Stimulated activated CD4-positive, alpha-beta T cell treated with anti-CD3 and anti-CD28 coated beads, Interleukin-12 subunit alpha, Interleukin-12 subunit beta, amount 100 ng/mL, for 24 hours (primary cell): ENCODE data around the gene MYBPC2.
"Not testable (repeated sequence)": the region's sequence is repeated elsewhere in the genome, so short reads cannot be mapped to it uniquely, and the experiment has no call there.

Experiments used
- DNase-seq, 2 experiments: peaks; one replicate each; pipeline ENCODE4 v3.0.0-alpha.2; 2020; ENCODE audit warnings: low read depth in 2 of 2

The MYBPC2 gene

GRCh38 chr19:50432221-50433028 is at the start of gene MYBPC2:
TSS of gene MYBPC2 (plus strand) at chr19:50432892. CDS start at chr19:50432954, 62 bp downstream.
- no peak for DNase-seq

GRCh38 chr19:50383001-50383851 is 49.5 kb upstream of the MYBPC2 start:
- no peak for DNase-seq

- peak; percentile 97 to 99 for DNase-seq
These were observed 48.6 kb upstream of the MYBPC2 start, which contains the start of gene POLD1 for GRCh38 chr19:50383852-50384684. TSS of gene POLD1 (plus strand) at chr19:50384347. CDS start at chr19:50398852, 14,505 bp downstream.

- no peak for DNase-seq
These were observed 47.8 kb upstream of the MYBPC2 start for GRCh38 chr19:50384685-50385535.

- no peak for DNase-seq
These were observed 45.4 kb upstream of the MYBPC2 start for GRCh38 chr19:50387176-50387867.

GRCh38 chr19:50387868-50388245 is 44.8 kb upstream of the MYBPC2 start:
- DNase-seq, result no peak

GRCh38 chr19:50390295-50390694 is 42.4 kb upstream of the MYBPC2 start:
- DNase-seq, result not testable (repeated sequence)

- DNase-seq, result not testable (repeated sequence)
These were observed 41.7 kb upstream of the MYBPC2 start for GRCh38 chr19:50390952-50391351.

- no peak for DNase-seq
These were observed 39.9 kb upstream of the MYBPC2 start for GRCh38 chr19:50392759-50393158.

GRCh38 chr19:50393589-50393988 is 39.1 kb upstream of the MYBPC2 start:
- no peak for DNase-seq

GRCh38 chr19:50394017-50394416 is 38.7 kb upstream of the MYBPC2 start:
- DNase-seq, result no peak

- DNase-seq, result no peak
These were observed 33.9 kb upstream of the MYBPC2 start for GRCh38 chr19:50398675-50399367.

GRCh38 chr19:50399368-50399745 is 33.3 kb upstream of the MYBPC2 start:
- DNase-seq, result no peak

- no peak for DNase-seq
These were observed 30.9 kb upstream of the MYBPC2 start for GRCh38 chr19:50401605-50402450.

- no peak for DNase-seq
These were observed 30.0 kb upstream of the MYBPC2 start for GRCh38 chr19:50402544-50403301.

GRCh38 chr19:50406156-50406820 is 26.4 kb upstream of the MYBPC2 start:
- no peak for DNase-seq

- no peak for DNase-seq
These were observed 25.9 kb upstream of the MYBPC2 start for GRCh38 chr19:50406829-50407228.
